AG08396 (cell line): Measurements from ENCODE around the gene CTNNA3.

Source experiments
- DNase-seq: peaks from one replicate; pipeline ENCODE4 v3.0.0; 2012; ENCODE audit warnings: low spot score, mixed read lengths

The CTNNA3 gene

GRCh38 chr10:66537186-66537585 lies 1158.8 kb downstream of the CTNNA3 start:
- no peak for DNase-seq

DNA sequence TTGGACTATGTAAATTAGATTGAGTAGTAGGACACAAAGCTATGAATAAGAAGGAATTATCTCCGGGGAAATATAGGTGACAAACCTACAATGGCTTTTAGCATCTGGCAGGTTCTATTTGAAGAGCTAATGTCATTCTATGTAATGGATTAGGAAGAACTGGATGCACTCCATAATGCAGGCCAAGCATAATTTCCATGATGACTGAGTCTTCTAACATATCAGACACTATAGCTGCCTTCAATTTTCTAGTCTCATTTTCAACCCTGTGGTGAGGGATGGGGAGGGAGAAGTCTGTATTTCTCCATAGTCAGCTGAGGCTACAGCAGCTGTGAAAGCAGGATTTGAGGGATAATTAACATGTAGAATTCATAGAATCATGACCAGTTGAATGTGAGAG lies 1160.6 kb downstream of the CTNNA3 start:
- DNase-seq = no peak

DNA sequence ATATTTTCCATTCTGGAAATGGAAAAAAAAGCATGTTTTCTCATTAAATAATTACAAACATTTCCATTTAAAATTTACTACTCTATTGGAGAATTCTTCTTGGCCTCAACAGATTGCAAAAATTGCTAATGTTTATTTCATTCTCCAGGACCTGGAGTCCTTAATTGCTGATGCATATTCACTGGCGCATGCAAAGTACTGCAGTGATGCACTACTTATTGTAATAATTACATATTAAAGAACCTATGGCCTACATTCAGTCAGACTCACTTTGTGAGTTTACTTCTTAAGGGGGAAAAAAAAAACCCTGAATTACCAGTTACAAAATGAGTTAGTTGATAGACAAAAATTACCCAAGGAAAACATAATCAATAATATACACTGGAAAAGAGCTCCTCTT lies 1161.1 kb downstream of the CTNNA3 start:
- no peak for DNase-seq

DNA sequence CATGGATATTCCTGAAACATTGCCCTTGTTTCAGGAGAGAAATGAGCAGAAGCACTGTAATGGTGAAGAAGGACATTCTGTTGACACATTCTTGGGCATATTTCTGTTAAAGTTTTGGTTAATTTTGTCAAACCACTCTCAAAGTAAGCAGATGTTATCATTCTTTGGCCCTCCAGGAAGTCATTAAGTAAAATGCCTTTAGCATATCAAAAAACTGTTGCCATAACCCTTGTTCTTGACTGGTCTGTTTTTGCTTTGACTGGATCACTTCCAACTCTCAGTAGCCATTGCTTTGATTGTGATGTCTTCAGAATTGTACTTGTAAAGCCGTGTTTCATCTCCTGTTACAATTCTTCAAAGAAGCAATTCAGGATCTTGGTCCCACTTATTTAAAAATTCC lies 1174.5 kb downstream of the CTNNA3 start:
- DNase-seq = no peak

DNA sequence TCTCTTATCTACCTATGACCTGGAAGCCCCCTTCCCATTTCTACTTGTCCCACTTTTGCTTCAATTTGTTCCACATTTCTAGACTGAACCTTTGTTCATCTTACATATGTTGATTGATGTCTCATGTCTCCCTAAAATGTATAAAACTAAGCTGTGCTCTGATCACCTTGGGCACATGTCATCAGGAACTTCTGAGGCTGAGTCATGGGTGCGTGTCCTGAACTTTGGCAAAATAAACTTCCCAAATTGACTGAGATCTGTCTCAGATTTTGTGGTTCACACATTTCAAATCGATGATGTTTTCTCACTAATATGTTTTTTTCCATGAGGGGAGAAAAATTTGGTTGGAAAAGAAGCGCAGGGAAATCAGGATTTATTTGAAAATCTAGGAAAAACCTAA lies 1176.4 kb downstream of the CTNNA3 start:
- DNase-seq = no peak

DNA sequence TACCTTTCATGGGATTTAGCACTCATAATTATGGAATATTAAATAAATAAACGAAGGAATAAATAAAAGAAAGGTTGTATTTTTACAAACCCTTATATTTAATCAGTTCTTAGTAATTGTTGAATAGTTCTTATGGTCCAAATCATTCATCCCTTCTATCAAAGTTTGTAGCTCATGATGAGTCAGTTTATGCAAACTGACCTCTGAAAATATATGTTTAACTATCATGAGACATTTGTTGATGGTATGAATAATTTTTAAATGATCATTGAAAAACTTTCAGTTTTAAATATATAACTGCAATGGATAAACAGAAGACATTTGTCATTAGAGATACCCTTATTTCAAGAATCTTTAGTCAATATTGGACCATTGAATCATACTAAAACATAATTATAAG lies 1181.3 kb downstream of the CTNNA3 start:
- no peak for DNase-seq

DNA sequence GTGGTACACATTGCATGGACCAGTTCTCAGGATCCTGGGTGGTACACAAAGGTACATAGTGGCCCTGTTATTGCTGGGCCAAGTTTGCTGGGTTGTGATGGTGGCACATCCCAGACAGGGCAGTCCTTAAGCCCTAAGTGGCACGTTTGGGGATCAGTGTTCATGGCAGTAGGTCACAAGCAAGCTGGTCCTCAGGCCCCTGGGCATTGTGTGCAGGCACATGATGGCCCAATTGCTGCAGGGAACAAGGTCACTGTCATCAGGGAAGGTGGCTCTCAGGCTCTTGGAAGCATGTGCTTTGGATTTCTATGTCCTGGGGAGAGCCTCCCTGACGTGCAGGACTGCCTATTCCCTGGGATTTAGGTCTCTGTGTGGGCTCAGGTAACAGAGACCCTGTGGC lies 1182.5 kb downstream of the CTNNA3 start:
- no peak for DNase-seq

GRCh38 chr10:66505003-66505657 lies 1190.9 kb downstream of the CTNNA3 start:
- DNase-seq = no peak

GRCh38 chr10:66501356-66501755 lies 1194.6 kb downstream of the CTNNA3 start:
- DNase-seq = no peak

DNA sequence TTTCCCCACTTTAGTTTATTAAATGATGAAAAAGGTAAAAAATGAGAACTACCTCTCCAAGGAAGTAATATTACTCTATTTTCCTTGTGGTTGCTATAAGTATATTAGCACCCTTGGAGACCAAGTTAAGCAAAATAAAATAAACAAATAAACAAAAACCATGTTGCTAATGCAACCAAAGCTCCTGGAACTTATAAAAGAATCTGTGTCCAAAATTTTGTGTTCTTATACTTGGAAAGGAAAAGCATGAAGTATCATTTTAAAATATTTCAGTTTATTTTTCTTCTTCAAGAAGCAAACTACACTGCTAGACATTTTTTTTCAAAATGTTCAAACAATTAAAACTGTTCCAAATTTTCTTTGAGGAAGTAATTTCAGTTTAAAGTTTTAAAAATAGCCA lies 1212.0 kb downstream of the CTNNA3 start:
- no peak for DNase-seq

GRCh38 chr10:66472156-66472555 lies 1223.8 kb downstream of the CTNNA3 start:
- DNase-seq = no peak

DNA sequence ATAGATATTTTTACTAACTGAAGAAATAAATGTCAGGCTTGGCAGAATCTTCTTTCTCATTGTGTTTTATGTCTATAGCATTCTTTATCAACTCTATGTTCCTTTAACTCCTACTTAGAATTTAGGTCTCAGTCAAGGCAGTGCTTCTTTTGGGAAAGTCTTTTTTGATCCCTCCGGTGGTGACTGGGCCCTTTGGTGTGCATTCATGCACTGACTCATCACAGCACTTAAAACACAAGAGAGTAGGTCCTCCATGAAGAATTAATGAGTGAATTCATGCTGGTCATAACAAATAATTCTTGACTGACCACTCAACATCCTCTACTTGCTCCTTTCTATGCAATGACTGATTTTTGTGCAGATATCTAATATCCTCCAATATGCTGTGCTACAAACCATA lies 1229.0 kb downstream of the CTNNA3 start:
- DNase-seq = no peak

DNA sequence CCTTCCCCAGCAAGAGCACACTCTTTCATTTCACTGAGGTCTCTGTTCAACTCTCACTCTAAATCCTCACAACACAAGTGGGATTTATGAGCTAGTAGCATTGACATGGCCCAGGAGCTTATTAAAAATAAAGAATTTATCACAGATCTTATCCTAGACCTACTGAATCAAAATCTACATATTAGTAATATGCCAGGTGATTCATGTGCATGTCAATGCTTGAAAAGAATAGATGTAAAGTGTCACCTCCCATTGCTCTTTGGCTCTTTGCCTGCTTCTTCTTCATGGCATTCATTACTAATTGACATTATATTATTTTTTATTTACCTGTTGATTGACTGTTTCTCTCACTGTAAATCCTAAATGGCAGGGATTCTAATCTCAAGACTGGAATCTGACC lies 1229.4 kb downstream of the CTNNA3 start:
- no peak for DNase-seq

GRCh38 chr10:66463611-66464010 lies 1232.4 kb downstream of the CTNNA3 start:
- no peak for DNase-seq

- DNase-seq = no peak
These were observed 1238.4 kb downstream of the CTNNA3 start for GRCh38 chr10:66457629-66458028.

DNA sequence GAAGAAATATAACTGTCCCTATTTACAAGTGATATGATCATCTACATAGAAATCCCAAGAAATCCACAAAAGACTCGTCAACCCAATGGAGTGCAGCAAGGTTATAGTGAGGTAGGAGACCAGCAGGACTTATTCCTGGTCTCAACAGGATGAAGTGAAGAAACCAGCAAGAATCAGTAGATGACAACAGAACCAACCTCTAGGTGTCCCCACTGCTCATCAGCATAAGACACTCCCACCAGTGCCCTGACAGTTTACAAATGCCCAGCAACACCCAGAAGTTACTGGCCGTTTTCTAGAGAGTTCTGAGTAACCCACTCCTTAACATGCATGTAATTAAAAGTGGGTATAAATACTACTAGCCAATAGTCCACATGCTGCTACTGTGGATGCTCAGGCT lies 1240.7 kb downstream of the CTNNA3 start:
- no peak for DNase-seq

- DNase-seq = no peak
These were observed 1255.4 kb downstream of the CTNNA3 start for GRCh38 chr10:66440568-66440967.

GRCh38 chr10:66414943-66415342 lies 1281.1 kb downstream of the CTNNA3 start:
- DNase-seq = no peak

DNA sequence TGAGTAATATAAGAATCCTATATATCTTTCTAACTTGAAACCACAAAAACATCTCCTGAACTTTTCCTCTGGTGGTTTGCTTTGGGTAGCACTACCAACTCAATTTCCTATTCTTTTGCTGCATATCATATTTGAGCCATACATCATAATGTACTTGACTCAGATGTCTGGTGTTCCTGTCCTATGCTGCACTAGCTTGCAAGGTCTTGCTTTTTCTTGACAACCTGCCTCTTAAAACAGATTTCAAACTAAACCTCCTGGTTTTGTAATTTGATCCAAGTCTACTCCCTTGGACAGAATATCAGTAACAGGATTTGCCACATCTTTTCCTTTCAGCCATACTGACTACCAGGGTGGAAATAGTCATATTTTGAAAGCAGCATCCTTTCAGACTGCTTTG lies 1290.4 kb downstream of the CTNNA3 start:
- no peak for DNase-seq

DNA sequence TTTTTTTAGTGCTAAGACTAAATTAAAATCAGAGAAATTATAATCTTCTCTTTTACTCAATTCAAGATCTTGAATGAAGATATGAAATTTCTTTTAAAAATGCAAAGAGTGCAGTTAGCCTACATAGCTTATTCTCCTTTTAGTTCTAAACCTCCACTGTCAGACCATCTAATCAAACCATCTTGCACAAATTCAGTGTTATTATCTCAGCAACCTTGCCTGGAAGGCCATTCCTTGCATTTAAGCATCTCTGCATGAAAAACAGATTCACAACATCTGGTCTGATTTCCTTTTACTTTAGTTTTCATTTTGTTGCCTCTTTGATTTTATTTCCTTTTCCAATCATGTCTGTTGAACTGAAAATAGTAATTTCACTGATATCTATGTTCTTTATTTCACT lies 1297.3 kb downstream of the CTNNA3 start:
- DNase-seq = no peak

GRCh38 chr10:66394342-66395063 lies 1301.5 kb downstream of the CTNNA3 start:
- DNase-seq = no peak

- DNase-seq = no peak
These were observed 1305.1 kb downstream of the CTNNA3 start for GRCh38 chr10:66390926-66391325.

DNA sequence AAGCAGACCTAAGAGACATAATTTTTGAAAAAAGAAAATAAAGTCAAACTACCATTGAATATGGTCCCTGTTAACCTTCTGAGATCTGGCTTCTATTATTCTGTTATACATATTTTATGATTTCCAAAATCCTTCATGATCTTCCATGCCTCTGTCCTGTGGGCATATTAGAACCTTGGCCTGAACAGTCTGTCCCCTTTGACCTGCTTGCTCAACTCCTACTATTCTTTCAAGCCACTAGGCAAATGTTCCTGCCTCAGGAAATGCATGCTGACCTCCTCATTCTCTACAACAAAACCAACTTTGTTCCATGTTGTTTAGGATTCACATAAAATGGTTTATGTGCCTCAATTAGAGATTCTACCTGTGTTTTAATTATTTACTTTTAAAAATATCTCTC lies 1315.0 kb downstream of the CTNNA3 start:
- no peak for DNase-seq
